Measurements from ENCODE around the gene SREBF2. TPM values are rescaled to one million over a fixed set of nuclear protein-coding genes. Genes with fewer than 3 reads are reported as not detected.

The SREBF2 gene
- total and polyA plus RNA-seq, 9 of the 15 experiments (the other 6 are each of a cell fraction or from before 2014, with no cell fraction given): 1.1 to 84.2 (median 26.9) TPM

DNA sequence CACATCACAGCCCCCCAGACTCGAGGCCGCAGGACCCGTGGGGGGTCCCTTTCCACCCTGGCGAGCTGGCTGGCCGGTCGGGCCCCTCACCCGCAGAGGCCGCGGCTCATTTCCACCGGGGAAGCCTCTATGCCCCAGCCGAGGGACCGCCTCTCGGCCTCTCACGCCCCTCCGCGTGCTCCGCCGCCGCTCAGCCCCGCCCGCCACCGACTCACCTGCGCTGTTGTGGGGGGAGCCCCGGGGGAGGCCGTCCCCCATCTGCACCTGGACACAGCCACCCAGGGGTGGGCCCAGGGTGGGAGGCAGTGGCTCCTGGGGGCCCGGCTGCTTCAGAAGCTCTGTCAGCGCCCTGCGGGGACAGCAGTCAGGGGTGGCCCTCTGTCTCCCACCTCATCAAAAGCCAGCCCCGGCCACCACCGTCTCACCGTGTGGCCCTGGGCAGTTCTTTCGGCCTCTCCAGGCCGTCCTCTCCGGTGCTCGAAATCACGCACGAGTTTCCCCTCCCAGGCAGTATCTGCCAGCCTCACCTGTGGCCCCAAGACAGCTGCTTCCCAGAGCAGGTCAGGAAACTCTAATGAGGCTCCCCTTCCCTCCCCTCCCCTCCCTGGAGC lies 78.2 kb downstream of the SREBF2 start:
- H3K27me3 ChIP-seq (ENCODE audit: control insufficient read depth in 2 of 2, insufficient read depth in 2 of 2, low read length in 2 of 2): 0 out of 5 replicates have a peak, but pooled peaks cover 0 to 4% of the 10 kb centered on the region in 2 experiments
- no peak overlapping the region for H3K9ac ChIP-seq (ENCODE audit: insufficient read depth in 1 of 2, low read depth in 2 of 2, low read length in 2 of 2)
- no peak for TF ChIP-seq ZNF79 (CRISPR knock-in tag; IDR thresholded peaks at IDR 0.05; ENCODE audit: low read depth)
- 0 out of 2 replicates have a peak, but pooled peaks have one; percentile 5 for TF ChIP-seq POLR2G (IDR thresholded peaks at IDR 0.05; ENCODE audit: low read depth, low read length)
- no peaks in the 10 kb centered on the region for H3K9me1 ChIP-seq (ENCODE audit: control insufficient read depth, insufficient read depth, low read length)
- H3K36me3 ChIP-seq (ENCODE audit: control insufficient read depth, insufficient read depth, low read length): peaks cover 12% of the 10 kb centered on the region; the same call in 2 of the 3 replicates
- DNase-seq (ENCODE audit: extremely low read depth in 1 of 4, low spot score in 3 of 4) (no peak), ATAC-seq (no peak), FAIRE-seq (no peak)
- peaks cover 2 to 34% of the 10 kb centered on the region in 2 experiments; a peak in 3 of 5 replicates for H3K4me1 ChIP-seq (replicated peaks in 1 of 2; ENCODE audit: control insufficient read depth in 2 of 2, insufficient read depth in 2 of 2, low read length in 2 of 2)
- no TSS peak for BruUV-seq (replicated peaks)
- H3K4me2 ChIP-seq (ENCODE audit: insufficient read depth, low read length): no peak overlapping the region
- intact Hi-C loops (cut with micrococcal nuclease) (no loop called here), in situ Hi-C loops (cut with MboI) (no loop called here)
- ChIA-PET POLR2A (interaction anchor here (0.6 to 2.2 kb wide), 3 partner anchors 12 to 25 kb away, joined by 3 to 7 read pairs (median 4); no protein-coding TSS in a partner anchor), CTCF (ENCODE audit: low intra/inter-chr PET ratio) (no interaction called here)
- no peak overlapping the region for H3K4me3 ChIP-seq
- H4K20me1 ChIP-seq (replicated peaks; ENCODE audit: control insufficient read depth, insufficient read depth, low read length): peaks cover 17% of the 10 kb centered on the region; the same call in 1 of the 2 replicates
- no peaks in the 10 kb centered on the region for H3K79me2 ChIP-seq (ENCODE audit: control insufficient read depth, insufficient read depth, low read length)
- H2AFZ ChIP-seq (ENCODE audit: low read depth, low read length): no peak overlapping the region
- H3K27ac ChIP-seq (ENCODE audit: extremely low read depth, low read depth, low read length): no peak overlapping the region
- 65% methylated on average over 16 of the region's 37 CpGs for WGBS (ENCODE audit: insufficient coverage, low coverage, missing lambda C conversion rate)
- no peaks in the 10 kb centered on the region for H3K9me3 ChIP-seq (replicated peaks; ENCODE audit: control insufficient read depth, insufficient read depth, low read depth, low read length)

DNA sequence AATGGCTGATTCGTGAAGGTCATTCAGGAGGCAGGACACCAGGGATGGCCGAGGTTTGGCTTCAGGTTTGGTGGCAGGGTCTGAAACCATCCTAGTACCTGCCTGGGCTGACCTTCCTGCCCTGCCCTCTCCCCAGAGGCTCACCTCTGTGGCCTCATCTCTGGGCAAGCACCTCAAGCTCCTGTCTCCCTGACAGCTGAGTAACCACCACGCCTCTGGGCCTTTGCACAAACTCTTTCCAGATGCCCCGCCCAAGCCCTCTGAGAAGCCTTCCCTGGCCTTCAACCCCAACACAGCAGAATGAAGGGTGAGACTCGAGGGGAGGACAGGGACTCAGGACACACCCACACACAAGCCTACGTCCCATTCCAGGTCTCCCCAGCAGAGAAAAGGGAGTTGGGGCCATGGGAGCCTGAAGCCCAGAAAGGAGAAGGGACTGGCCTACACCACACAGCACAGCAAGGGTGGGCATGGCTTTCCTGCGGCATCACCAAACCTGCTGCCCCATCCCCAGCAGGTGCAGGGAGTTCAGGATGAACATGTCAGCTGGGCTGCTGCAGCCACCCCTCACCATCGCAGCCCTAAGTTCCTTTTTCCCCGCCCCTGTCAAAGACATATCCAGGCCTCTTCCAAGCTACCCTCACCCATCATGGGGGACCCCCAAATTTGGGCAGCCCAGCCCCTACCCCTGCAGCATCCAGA lies 79.6 kb downstream of the SREBF2 start:
- H3K9me3 ChIP-seq (replicated peaks; ENCODE audit: control insufficient read depth, insufficient read depth, low read depth, low read length): no peaks in the 10 kb centered on the region
- TSS peak; percentile 43 for BruUV-seq (replicated peaks)
- H3K36me3 ChIP-seq (ENCODE audit: control insufficient read depth, insufficient read depth, low read length): peaks cover under 1% of the 10 kb centered on the region; the same call in 1 of the 3 replicates
- WGBS (ENCODE audit: insufficient coverage, low coverage, missing lambda C conversion rate): 40% methylated on average over 7 of the region's 9 CpGs
- H4K20me1 ChIP-seq (replicated peaks; ENCODE audit: control insufficient read depth, insufficient read depth, low read length): peaks cover 17% of the 10 kb centered on the region; the same call in 1 of the 2 replicates
- no peak for FAIRE-seq
- TF ChIP-seq SRSF3 (IDR thresholded peaks at IDR 0.05; ENCODE audit: insufficient read depth, low read length) (no peak), CREBBP (IDR thresholded peaks at IDR 0.05; ENCODE audit: low read depth, low read length) (no peak), NBN (IDR thresholded peaks at IDR 0.05; ENCODE audit: low read depth) (no peak), MECOM (CRISPR knock-in tag; IDR thresholded peaks at IDR 0.05) (no peak)
- TF ChIP-seq, protein P1, sequence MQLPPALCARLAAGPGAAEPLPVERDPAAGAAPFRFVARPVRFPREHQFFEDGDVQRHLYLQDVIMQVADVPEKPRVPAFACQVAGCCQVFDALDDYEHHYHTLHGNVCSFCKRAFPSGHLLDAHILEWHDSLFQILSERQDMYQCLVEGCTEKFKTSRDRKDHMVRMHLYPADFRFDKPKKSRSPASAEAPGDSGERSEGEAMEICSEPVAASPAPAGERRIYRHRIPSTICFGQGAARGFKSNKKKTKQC (CRISPR knock-in tag; IDR thresholded peaks at IDR 0.05): no peak
- DNase-seq (ENCODE audit: extremely low read depth in 1 of 4, low spot score in 3 of 4): no peak
- H3K4me1 ChIP-seq (replicated peaks in 1 of 2; ENCODE audit: control insufficient read depth in 2 of 2, insufficient read depth in 2 of 2, low read length in 2 of 2): peaks cover 2 to 36% of the 10 kb centered on the region in 2 experiments; a peak in 3 of 5 replicates
- in situ Hi-C loops (cut with MboI) (no loop called here), intact Hi-C loops (cut with micrococcal nuclease) (no loop called here)
- H3K79me2 ChIP-seq (ENCODE audit: control insufficient read depth, insufficient read depth, low read length): no peaks in the 10 kb centered on the region
- ATAC-seq: no peak
- 0 out of 5 replicates have a peak, but pooled peaks cover 0 to 4% of the 10 kb centered on the region in 2 experiments for H3K27me3 ChIP-seq (ENCODE audit: control insufficient read depth in 2 of 2, insufficient read depth in 2 of 2, low read length in 2 of 2)
- no peak overlapping the region for H2AFZ ChIP-seq (ENCODE audit: low read depth, low read length)
- ChIA-PET CTCF (ENCODE audit: low intra/inter-chr PET ratio) (no interaction called here), POLR2A (interaction anchor here (0.6 to 2.2 kb wide), 2 partner anchors 27 to 481 kb away, joined by 3 to 7 read pairs; no protein-coding TSS in a partner anchor)
- H3K4me2 ChIP-seq (ENCODE audit: insufficient read depth, low read length): no peak overlapping the region
- no peak overlapping the region for H3K27ac ChIP-seq (ENCODE audit: extremely low read depth, low read depth, low read length)
- H3K9ac ChIP-seq (ENCODE audit: insufficient read depth in 1 of 2, low read depth in 2 of 2, low read length in 2 of 2): peak overlapping the region in 1 of 2 experiments; percentile 58; a peak in 1 of 4 replicates
- no peaks in the 10 kb centered on the region for H3K9me1 ChIP-seq (ENCODE audit: control insufficient read depth, insufficient read depth, low read length)
- no peak overlapping the region for H3K4me3 ChIP-seq
